HG02852 (cell line): ENCODE data around the gene ZKSCAN1.

Experiments
- ATAC-seq: cut with Tn5 transposase; IDR thresholded peaks from one replicate; pipeline ENCODE4 v1.9.1; 2021; ENCODE audit warnings: mild to moderate bottlenecking, moderate library complexity; ENCODE audit not compliant: unreplicated experiment

Gene ZKSCAN1

GRCh38 chr7:100034871-100035510 is 19.6 kb downstream of the ZKSCAN1 start:
- no peak for ATAC-seq

GRCh38 chr7:100035876-100036275 is 20.5 kb downstream of the ZKSCAN1 start:
- no peak for ATAC-seq

GRCh38 chr7:100038326-100038725 is 22.9 kb downstream of the ZKSCAN1 start:
- no peak for ATAC-seq

GRCh38 chr7:100040575-100040974 is 25.2 kb downstream of the ZKSCAN1 start:
- ATAC-seq = no peak

- ATAC-seq = no peak
Measured at GRCh38 chr7:100044718-100045117, 29.3 kb downstream of the ZKSCAN1 start.

- no peak for ATAC-seq
Measured at GRCh38 chr7:100048680-100049079, 33.3 kb downstream of the ZKSCAN1 start.

GRCh38 chr7:100049441-100050291 is 34.3 kb downstream of the ZKSCAN1 start, which contains the start of gene ZSCAN21:
Gene ZSCAN21 (plus strand): TSS chr7:100049774. CDS start chr7:100057007, 7,233 bp downstream.
- ATAC-seq = peak; percentile 92

- no peak for ATAC-seq
Measured at GRCh38 chr7:100051611-100052010, 36.2 kb downstream of the ZKSCAN1 start.

GRCh38 chr7:100053215-100053614 is 37.8 kb downstream of the ZKSCAN1 start:
- ATAC-seq = no peak

- ATAC-seq = no peak
Measured at GRCh38 chr7:100057006-100057405, 41.6 kb downstream of the ZKSCAN1 start.

GRCh38 chr7:100059251-100059739 is 43.9 kb downstream of the ZKSCAN1 start:
- no peak for ATAC-seq

- no peak for ATAC-seq
Measured at GRCh38 chr7:100061518-100062193, 46.3 kb downstream of the ZKSCAN1 start.

- ATAC-seq = no peak
Measured at GRCh38 chr7:100063376-100063775, 48.0 kb downstream of the ZKSCAN1 start.

GRCh38 chr7:100064162-100064561 is 48.8 kb downstream of the ZKSCAN1 start:
- no peak for ATAC-seq

GRCh38 chr7:100065452-100066186 is 50.2 kb downstream of the ZKSCAN1 start:
- no peak for ATAC-seq

- no peak for ATAC-seq
Measured at GRCh38 chr7:100066953-100067352, 51.6 kb downstream of the ZKSCAN1 start.

- ATAC-seq = no peak
Measured at GRCh38 chr7:100069991-100070390, 54.6 kb downstream of the ZKSCAN1 start.

- no peak for ATAC-seq
Measured at GRCh38 chr7:100071018-100071723, 55.8 kb downstream of the ZKSCAN1 start.

- ATAC-seq = no peak
Measured at GRCh38 chr7:100072462-100072861, 57.1 kb downstream of the ZKSCAN1 start.

- no peak for ATAC-seq
Measured at GRCh38 chr7:100074841-100075240, 59.4 kb downstream of the ZKSCAN1 start.
